ES-I3 (cell line): ENCODE measurements around the gene NISCH.

Source experiments
- H3K36me3 ChIP-seq: 2 replicates; pipeline ENCODE4 v1.6.1; 2013; ENCODE audit warnings: mild to moderate bottlenecking, low read length, control low read depth, moderate library complexity; ENCODE audit not compliant: insufficient read depth
- H3K4me1 ChIP-seq: 2 replicates; pipeline ENCODE4 v1.6.1; 2013; ENCODE audit warnings: mild to moderate bottlenecking, control low read depth, low read length; ENCODE audit not compliant: insufficient read depth
- H3K9ac ChIP-seq: 2 replicates; pipeline ENCODE4 v1.6.1; 2013; ENCODE audit warnings: low read depth, mild to moderate bottlenecking, low read length, moderate library complexity
- H3K9me3 ChIP-seq: 2 replicates; pipeline ENCODE4 v1.6.1; 2013; ENCODE audit warnings: mild to moderate bottlenecking, low read length, moderate library complexity; ENCODE audit not compliant: control insufficient read depth, insufficient read depth

The NISCH gene

DNA sequence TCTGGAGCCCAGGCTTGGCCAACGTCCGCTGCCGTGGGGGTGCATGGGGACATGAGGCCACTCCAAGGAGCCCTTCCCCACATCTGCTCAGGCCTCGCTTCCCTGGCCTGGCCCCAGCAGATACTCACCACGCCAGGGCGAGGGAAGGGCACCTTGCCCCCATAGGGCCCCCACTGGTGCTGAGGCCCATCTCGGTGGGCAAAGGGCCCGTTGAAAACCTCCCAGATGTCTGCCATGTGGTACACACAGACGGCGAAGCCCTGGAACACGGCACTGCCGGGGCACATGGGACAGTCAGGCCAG is 15.2 kb upstream of the NISCH start:
- Histone ChIP-seq H3K36me3 (no peaks in the 10 kb centered on the region), H3K9ac (no peak overlapping the region), H3K9me3 (no peaks in the 10 kb centered on the region), H3K4me1 (peaks cover 2% of the 10 kb centered on the region; the same call in 1 of the 2 replicates)

DNA sequence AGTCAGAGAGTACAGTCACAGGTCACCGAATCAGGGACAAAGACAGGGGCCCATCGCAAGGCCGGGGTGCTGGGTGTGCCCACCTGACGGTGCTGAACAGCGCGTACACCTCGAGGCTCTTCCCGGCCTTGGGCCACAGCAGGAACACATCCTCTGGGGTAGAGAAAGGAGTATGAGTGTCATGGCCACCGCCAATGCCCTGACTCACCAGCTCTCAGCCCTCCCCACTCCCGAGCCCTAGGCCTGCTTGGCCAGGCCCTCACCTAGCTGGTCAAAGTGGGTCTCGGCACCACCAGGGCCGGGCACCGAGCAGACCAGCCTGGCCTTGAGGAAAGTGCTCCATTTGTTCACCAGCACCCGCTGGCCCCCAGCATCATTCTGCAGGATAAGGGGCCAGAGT is 14.7 kb upstream of the NISCH start:
- H3K4me1 ChIP-seq: peaks cover 4% of the 10 kb centered on the region; the same call in 1 of the 2 replicates
- H3K9ac ChIP-seq: no peak overlapping the region
- H3K36me3 ChIP-seq: no peaks in the 10 kb centered on the region
- no peaks in the 10 kb centered on the region for H3K9me3 ChIP-seq

DNA sequence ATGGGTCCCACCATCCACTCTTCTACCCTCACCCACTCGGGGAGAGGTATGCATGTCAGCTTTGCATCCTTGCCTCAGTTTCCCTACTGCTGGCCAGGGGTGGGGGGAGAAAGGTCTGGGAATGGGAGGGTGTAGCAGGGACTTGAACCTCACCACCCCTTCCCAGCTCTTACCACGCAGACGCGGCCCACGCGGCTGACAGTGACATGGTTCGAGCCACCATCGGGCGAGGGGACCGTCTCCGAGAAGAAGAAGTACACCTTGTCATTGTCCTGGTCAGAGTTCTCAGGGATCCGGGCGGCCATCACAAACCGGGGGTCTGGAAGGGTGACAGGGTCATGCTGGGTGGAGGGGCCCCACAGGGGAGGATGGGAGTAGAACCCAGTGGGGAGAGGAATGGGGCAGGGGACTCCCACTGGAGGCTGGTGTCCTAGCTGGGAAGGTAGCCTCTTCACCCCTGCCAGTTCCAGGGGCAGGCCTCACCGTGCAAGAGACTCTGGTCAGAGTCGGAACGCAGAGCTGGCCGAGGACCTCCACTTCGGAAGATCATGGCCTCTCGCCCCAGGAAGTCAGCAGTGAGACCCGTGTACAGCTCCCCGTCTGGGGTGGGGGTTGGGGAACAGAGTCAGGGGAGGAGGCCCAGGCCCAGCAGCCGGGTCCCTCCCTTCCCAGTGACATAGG is 14.2 kb upstream of the NISCH start:
- Histone ChIP-seq H3K9me3 (no peaks in the 10 kb centered on the region), H3K9ac (no peak overlapping the region), H3K4me1 (peaks cover 4% of the 10 kb centered on the region; the same call in 1 of the 2 replicates), H3K36me3 (no peaks in the 10 kb centered on the region)

DNA sequence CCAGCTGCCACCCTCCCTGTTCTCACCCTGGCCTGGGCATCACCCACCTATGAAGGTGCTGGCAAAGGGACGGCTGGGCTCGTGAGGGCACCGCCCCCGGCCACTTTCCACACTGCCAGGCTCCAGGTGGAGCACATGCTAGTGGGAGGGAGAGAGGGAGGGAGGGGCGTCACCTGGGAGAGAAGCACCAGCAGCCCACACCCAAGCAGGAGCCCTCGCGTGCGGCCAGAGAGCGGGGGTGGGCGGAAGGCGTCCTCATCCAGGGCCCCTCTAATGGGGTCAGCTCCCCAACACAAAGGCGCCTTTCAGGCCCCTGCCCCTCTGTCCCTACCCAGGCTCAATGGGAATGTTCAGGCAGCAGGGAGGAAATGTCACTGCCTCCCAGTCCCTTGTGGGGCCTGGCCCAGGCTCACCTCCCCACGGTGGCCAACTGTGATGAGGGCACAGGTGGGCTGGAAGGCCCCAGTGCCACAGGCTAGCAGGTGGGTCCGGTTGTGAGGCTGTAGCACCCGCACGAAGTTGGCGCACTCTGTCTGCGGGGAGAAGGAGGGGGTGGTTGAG is 13.6 kb upstream of the NISCH start:
- peaks cover 4% of the 10 kb centered on the region; the same call in 1 of the 2 replicates for H3K4me1 ChIP-seq

DNA sequence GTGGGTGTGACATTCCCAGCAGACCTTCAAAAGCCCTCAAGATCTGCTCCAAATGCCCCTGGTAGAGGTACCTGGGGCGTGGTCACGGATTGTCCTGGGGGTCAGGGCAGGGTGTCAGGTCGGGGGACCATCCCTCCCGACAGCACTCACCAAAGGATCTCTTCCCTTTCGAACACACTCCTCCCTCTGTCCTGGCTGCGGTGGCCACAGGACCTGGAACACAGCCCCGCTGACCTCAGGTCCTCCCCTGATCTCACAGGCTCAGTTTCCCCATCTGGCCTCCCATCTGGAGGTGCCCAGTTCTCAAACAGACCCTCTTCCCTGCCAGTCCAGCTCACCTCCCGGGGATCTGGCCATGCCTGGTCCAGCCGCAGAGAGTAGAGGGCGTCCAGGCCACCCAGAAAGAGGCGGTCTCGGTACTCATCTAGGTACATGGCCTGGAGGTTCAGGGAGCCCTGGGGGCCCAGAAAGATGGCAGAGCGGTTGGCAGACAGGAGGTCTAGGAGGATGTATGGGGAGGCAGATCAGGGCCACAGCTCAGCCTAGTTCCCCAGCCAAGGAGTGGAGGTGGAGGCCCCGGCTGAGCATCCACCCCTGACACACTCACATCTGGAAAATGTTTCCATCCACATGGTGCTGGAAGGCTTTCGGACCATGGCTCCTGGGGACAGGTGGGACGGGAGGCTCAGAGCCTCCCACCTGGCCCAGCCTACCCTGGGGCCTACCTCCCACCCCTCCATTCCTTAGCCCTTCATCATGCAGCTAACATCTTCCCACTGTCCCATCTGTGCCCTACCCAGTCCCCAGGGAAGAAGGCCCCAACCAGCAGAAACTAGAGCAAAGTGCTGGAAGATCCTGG is 12.8 kb upstream of the NISCH start:
- Histone ChIP-seq H3K4me1 (peaks cover 4% of the 10 kb centered on the region; the same call in 1 of the 2 replicates), H3K9ac (no peak overlapping the region), H3K36me3 (no peaks in the 10 kb centered on the region), H3K9me3 (no peaks in the 10 kb centered on the region)

More for the DNA sequence above, 13.6 kb upstream of the NISCH start:
- H3K9me3 ChIP-seq: no peaks in the 10 kb centered on the region
- no peaks in the 10 kb centered on the region for H3K36me3 ChIP-seq
- H3K9ac ChIP-seq: no peak overlapping the region

DNA sequence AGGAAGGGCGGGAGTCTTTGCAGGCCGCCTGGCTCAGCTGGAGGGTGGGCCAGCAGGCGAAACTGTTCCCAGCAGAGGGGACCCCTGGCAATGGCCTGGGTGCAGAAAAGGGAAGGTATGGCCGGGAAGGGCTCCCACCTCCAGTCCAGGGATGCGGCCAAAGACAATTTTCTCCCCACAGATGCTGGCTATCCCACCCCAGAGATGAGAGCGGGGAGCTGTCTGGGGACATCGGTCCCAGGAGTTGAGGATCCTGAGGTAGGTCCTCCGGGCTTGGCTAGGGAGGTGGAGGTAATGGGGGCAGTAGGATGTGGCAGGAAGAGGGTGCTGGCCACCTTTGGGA is 12.2 kb upstream of the NISCH start:
- Histone ChIP-seq H3K9ac (no peak overlapping the region), H3K4me1 (peaks cover 4% of the 10 kb centered on the region; the same call in 1 of the 2 replicates), H3K36me3 (no peaks in the 10 kb centered on the region), H3K9me3 (no peaks in the 10 kb centered on the region)

DNA sequence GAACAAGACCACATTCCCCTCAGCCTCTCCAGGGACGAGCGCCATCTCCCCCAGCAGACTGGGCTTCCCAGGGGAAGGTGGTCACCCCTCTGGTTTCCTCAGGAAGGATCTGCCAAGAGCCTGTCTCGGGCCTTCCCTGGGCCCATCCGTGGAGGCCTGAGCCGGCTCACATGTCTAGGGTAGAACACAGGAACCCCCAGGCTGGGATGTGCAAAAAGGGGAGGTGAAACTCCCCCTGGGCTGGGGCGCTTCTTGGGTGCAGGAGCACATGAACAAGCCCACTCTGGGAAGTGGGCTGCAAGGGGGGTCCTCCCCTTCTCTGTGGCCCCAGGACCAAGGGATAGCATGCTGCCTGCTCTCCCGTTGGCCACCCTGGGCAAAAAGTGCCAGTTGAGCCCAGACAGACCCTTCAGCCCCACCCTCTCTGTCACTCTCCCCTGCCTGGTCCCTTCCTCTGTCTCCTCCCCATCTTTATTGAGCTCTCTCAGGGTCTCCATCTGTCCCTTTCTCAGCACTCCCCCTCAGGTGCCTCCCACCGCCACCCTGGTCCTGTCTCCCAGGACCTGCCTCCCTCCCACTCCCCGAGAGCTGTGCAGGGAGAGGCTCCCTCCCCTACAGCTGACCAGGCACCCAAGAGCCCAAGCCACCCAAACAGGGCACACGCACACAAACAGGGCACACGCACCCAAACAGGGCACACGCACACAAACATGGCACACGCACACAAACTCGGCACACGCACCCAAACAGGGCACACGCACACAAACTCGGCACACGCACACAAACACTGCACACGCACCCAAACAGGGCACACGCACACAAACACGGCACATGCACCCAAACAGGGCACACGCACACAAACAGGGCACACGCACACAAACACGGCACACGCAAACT is 11.4 kb upstream of the NISCH start:
- Histone ChIP-seq H3K9me3 (no peaks in the 10 kb centered on the region), H3K4me1 (peaks cover 4% of the 10 kb centered on the region; the same call in 1 of the 2 replicates), H3K36me3 (no peaks in the 10 kb centered on the region), H3K9ac (peak overlapping the region; percentile 17; the same call in 1 of the 2 replicates)

DNA sequence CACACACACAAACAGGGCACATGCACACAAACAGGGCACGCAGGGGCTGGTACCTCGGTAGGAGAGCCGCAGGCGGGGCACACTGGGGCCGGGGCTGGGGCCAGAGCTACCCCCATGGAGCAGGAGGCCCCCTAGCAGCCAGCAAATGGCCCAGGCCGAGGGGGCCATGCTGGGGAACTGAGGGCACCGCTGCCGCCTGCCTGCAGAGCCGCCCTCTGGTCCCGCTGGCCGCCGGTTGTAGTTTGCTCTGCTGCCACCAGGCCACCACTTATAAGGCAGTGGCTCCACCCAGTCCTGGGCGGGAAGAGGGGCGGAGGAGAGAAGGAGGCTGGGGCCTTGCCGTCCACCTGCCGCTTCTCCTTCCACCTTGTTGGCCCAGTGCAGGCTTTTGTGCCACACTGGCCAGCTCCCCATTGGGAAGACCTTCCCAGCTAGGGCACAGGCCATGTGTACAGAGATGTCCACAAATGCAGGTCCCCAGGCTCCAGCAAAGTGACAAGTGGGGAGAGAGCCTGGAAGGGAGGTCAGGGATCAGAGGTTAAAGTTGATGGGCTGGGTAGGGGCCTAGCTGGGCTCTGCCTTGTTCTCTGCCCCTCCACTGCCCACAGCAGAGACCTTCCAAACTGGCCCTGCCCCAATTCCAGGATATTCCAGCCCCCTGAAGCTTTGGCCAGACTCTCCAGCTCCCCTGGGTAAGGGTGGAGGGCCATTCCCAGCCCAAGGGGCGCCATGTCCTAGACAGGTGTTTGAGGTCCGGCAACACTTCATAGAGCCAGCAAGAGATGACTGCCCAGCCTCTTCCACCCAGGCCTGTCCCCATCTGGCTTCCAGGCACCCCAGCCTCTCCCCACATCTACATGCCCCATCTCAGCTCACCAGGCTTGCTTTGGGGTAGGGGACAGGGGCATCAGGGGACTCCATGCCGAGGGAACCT is 10.3 kb upstream of the NISCH start, which contains the start of gene SEMA3G:
TSS of gene SEMA3G (minus strand) at position 244 of the 934 bp plus-strand sequence. CDS start at position 168, 76 bp downstream.
- H3K9me3 ChIP-seq: no peaks in the 10 kb centered on the region
- no peaks in the 10 kb centered on the region for H3K36me3 ChIP-seq
- peak within 1 kb of the TSS; percentile 17; the same call in 1 of the 2 replicates for H3K9ac ChIP-seq
- H3K4me1 ChIP-seq: peaks cover 5% of the 10 kb centered on the region; the same call in 1 of the 2 replicates

DNA sequence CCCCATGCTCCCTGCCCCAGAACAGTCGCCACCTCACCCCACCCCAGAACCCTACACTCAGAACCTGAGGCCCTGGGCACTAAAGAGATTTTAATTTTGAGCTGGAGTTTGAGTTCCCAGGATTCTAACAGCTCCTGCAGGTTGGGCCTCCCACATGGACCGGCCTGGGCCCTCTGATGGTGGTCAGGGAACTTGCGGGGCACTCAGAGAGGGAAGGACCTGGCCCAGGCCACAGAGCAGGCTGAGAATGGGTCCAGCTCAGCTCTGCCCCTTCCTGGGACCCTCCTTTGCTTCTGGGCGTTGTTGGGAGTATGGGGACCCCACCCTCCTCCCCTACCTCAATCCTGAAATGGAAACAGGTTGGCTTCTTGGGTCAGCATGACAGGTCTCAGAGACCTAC is 9.4 kb upstream of the NISCH start:
- Histone ChIP-seq H3K4me1 (peaks cover 11% of the 10 kb centered on the region), H3K9ac (no peak overlapping the region), H3K9me3 (no peaks in the 10 kb centered on the region), H3K36me3 (no peaks in the 10 kb centered on the region)

DNA sequence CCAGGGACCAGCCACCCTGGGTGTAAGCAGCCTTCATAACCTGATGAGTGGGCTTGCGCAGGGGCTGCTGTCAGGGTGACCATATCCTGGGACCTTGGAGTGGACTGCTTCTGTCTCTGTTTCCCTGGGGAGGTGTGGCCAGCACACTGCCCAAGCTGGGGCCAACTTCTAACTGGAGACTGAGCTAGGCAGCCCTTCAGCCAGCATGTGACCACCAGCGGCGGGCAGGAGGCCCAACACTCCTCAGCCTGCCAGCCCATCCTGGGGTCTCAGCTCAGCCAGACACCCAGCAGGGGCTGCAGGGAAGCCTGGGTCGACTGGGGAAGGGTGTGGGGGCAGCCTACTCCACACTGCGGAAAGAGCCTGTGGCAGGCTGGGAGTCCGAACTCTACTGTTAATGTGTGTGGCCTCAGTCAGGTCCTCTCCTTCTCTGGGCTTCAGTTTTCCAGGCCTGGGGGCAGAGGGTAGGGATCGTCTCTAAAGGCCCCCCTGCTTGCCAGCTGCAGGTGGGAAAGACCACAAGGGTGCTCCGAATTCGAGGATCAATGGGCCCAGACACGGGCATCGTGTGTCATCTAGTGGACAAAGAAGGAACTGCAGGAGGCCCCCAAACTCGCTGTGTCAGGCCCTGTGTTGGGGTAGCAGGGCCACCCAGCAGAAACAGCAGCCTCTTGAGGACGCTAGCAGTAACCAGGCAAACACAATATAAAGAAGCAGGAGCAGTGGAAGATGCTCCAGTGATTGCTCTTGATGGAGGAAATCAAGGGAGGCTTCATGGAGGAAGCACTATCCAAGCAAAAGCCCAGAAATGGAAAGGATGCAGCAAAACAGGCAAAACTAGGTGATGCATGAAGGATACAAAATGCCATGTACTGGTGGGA is 8.5 kb upstream of the NISCH start:
- Histone ChIP-seq H3K9me3 (no peaks in the 10 kb centered on the region), H3K9ac (no peak overlapping the region), H3K4me1 (peaks cover 11% of the 10 kb centered on the region), H3K36me3 (no peaks in the 10 kb centered on the region)

DNA sequence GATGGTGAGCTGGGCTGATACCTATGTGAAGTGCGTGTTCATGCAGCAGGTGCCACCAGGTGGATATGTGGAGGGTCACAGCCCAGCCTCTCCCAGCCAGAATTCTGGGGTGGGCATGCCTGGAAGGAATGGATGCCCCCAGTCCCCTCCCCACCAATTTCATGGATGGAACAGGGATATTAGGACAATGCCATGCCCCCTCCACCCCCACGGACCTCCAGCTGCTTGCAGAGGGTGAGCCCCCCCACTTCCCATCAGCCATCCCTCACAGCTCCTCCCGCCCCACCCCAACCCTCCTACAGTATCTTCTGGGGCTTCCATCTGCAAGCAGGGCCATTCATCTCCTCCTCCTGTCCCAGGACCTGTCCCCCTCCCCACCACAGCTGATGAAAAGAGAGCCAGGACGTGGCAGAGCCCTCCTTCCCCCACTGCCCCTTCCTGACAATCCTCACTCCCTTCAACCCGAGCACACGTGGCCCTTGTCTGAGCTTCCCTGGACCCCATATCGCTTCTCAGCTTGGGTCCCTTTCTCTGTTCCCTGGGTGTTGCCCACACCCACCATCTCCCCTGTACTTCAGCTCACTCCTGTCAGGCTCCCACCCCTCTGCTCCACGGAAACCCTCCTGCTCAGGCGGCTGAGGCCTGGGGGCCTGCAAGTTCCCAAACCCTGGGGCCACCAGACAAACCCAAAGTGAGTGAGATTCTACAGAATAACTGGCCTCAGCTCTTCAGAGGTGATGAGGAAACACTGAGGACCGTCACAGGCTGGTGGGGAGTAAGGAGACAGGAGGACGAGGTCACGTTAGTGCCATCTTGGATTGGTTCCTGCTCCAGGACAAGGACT is 7.7 kb upstream of the NISCH start:
- Histone ChIP-seq H3K4me1 (peaks cover 11% of the 10 kb centered on the region), H3K9me3 (no peaks in the 10 kb centered on the region), H3K9ac (no peak overlapping the region), H3K36me3 (no peaks in the 10 kb centered on the region)
